H1 (cell line): ENCODE results near the gene SBNO1. TPM values are rescaled to one million over a fixed set of nuclear protein-coding genes. Genes with fewer than 3 reads are reported as not detected.

ENCODE experiments used
- CTCF ChIA-PET: fragments of 300-600 bp; sonication (Branson Sonifier 250); formaldehyde crosslinking; loops from one replicate; lab custom pipeline; 2021; ENCODE audit not compliant: partially characterized antibody; lab: Charles Lee
- POLR2A ChIA-PET: fragments of 300-600 bp; sonication (Branson Sonifier 250); formaldehyde crosslinking; loops from one replicate; lab custom pipeline; 2021; ENCODE audit warnings: inconsistent platforms; ENCODE audit not compliant: partially characterized antibody; lab: Charles Lee
- DNase-seq, 2 experiments: peaks; one replicate each; pipeline versions ENCODE4 v3.0.0 to v3.0.0-alpha.2; 2010 to 2022; ENCODE audit warnings: low spot score in 2 of 2, low read depth in 1 of 2, mixed read lengths in 1 of 2
- FAIRE-seq: peaks from 2 replicates; lab custom pipeline; 2011; peaks lifted over from hg19 to GRCh38; lab: Jason Lieb, UNC
- H2AFZ ChIP-seq: 2 replicates; pipeline ENCODE4 v1.8.1; 2012; ENCODE audit warnings: low read length, inconsistent platforms
- H2AK5ac ChIP-seq: 2 replicates; pipeline ENCODE4 v1.6.1; 2013; ENCODE audit warnings: low read depth, low read length
- H2BK120ac ChIP-seq: replicated peaks from 2 replicates; pipeline ENCODE3; 2013; ENCODE audit warnings: low read depth, low read length, inconsistent platforms
- H2BK12ac ChIP-seq: 2 replicates; pipeline ENCODE4 v1.6.1; 2013; ENCODE audit warnings: low read depth, low read length
- H2BK15ac ChIP-seq: 2 replicates; pipeline ENCODE4 v1.6.1; 2013; ENCODE audit warnings: low read length
- H2BK20ac ChIP-seq: 2 replicates; pipeline ENCODE4 v1.6.1; 2013; ENCODE audit warnings: low read length
- H2BK5ac ChIP-seq: 2 replicates; pipeline ENCODE4 v1.6.1; 2013; ENCODE audit warnings: low read depth, low read length
- H3K14ac ChIP-seq: 2 replicates; pipeline ENCODE4 v1.6.1; 2013; ENCODE audit warnings: inconsistent platforms; ENCODE audit not compliant: insufficient read length
- H3K18ac ChIP-seq: 2 replicates; pipeline ENCODE4 v1.6.1; 2013; ENCODE audit warnings: low read length; ENCODE audit errors: extremely low read depth
- H3K23ac ChIP-seq: 2 replicates; pipeline ENCODE4 v1.6.1; 2013; ENCODE audit warnings: inconsistent platforms; ENCODE audit not compliant: insufficient read length
- H3K23me2 ChIP-seq: 2 replicates; pipeline ENCODE4 v1.6.1; 2013; ENCODE audit warnings: low read depth, low read length
- H3K27ac ChIP-seq: 2 replicates; pipeline ENCODE4 v1.6.1; 2011; ENCODE audit warnings: low read depth, low read length, inconsistent platforms
- H3K27me3 ChIP-seq, 4 experiments: replicated peaks in 1 of 4; 1 replicate in 1 of 4; 2 replicates in 3 of 4; pipeline versions ENCODE4 v1.6.1 to v1.8.1; 2011 to 2013; ENCODE audit warnings: low read length in 3 of 4, mild to moderate bottlenecking in 3 of 4, inconsistent platforms in 2 of 4, mixed read lengths in 2 of 4, moderate library complexity in 1 of 4; ENCODE audit not compliant: control insufficient read depth in 3 of 4, insufficient read depth in 3 of 4; ENCODE audit errors: extremely low read depth in 1 of 4
- H3K36me3 ChIP-seq, 4 experiments: 2 replicates each; pipeline versions ENCODE4 v1.6.1 to v1.8.1; 2011 to 2013; ENCODE audit warnings: mild to moderate bottlenecking in 4 of 4, low read length in 3 of 4, moderate library complexity in 2 of 4, control low read depth in 1 of 4, inconsistent platforms in 1 of 4; ENCODE audit not compliant: insufficient read depth in 4 of 4, control insufficient read depth in 2 of 4
- H3K4ac ChIP-seq: replicated peaks from 2 replicates; pipeline ENCODE3; 2013; ENCODE audit warnings: low read length, low read depth, mixed read lengths, inconsistent platforms; ENCODE audit not compliant: insufficient read length
- H3K4me1 ChIP-seq, 4 experiments: replicated peaks in 1 of 4; 1 replicate in 1 of 4; 2 replicates in 3 of 4; pipeline versions ENCODE4 v1.6.1 to v1.8.1; 2011 to 2013; ENCODE audit warnings: low read length in 3 of 4, inconsistent platforms in 2 of 4, mixed read lengths in 1 of 4; ENCODE audit not compliant: insufficient read depth in 4 of 4, control insufficient read depth in 3 of 4
- H3K4me2 ChIP-seq, 2 experiments: 2 replicates each; pipeline versions ENCODE4 v1.6.1 to v1.8.1; 2011 to 2013; ENCODE audit warnings: low read depth in 2 of 2, low read length in 2 of 2, control low read depth in 1 of 2, inconsistent platforms in 1 of 2, mild to moderate bottlenecking in 1 of 2; ENCODE audit not compliant: insufficient read depth in 1 of 2
- H3K4me3 ChIP-seq, 4 experiments: fragments of 200-600, 300-600 bp in 1 of 4; sonication (generic), shearing (Covaris generic), sonication (Bioruptor Twin) in 1 of 4; 2 replicates each; pipeline versions ENCODE4 v1.5.1 to v1.8.1; 2011 to 2016; ENCODE audit warnings: low read length in 4 of 4, low read depth in 3 of 4, control low read depth in 2 of 4, inconsistent platforms in 2 of 4, mild to moderate bottlenecking in 2 of 4, mixed read lengths in 1 of 4, moderate library complexity in 1 of 4; ENCODE audit not compliant: insufficient read depth in 2 of 4; ENCODE audit errors: extremely low read depth in 1 of 4
- H3K56ac ChIP-seq: replicated peaks from 2 replicates; pipeline ENCODE3; 2013; ENCODE audit warnings: low read depth, mild to moderate bottlenecking, mixed read lengths, low read length, inconsistent platforms; ENCODE audit not compliant: insufficient read length
- H3K79me1 ChIP-seq: 2 replicates; pipeline ENCODE4 v1.6.1; 2013; ENCODE audit warnings: low read depth, low read length, control low read depth
- H3K79me2 ChIP-seq, 2 experiments: 2 replicates each; pipeline versions ENCODE4 v1.6.1 to v1.8.1; 2012 to 2013; ENCODE audit warnings: low read length in 2 of 2, mild to moderate bottlenecking in 2 of 2, inconsistent platforms in 1 of 2; ENCODE audit not compliant: insufficient read depth in 2 of 2, control insufficient read depth in 1 of 2
- H3K9ac ChIP-seq, 4 experiments: replicated peaks in 1 of 4; 1 replicate in 1 of 4; 2 replicates in 3 of 4; pipeline versions ENCODE4 v1.6.1 to v1.8.1; 2011 to 2013; ENCODE audit warnings: low read depth in 3 of 4, low read length in 3 of 4, control low read depth in 2 of 4, mild to moderate bottlenecking in 2 of 4, moderate library complexity in 2 of 4, inconsistent platforms in 1 of 4; ENCODE audit errors: extremely low read depth in 1 of 4
- H3K9me3 ChIP-seq, 2 experiments: 2 replicates each; pipeline versions ENCODE4 v1.6.1 to v1.8.1; 2012 to 2013; ENCODE audit warnings: mild to moderate bottlenecking in 2 of 2, moderate library complexity in 2 of 2, control low read depth in 1 of 2, inconsistent platforms in 1 of 2, low read depth in 1 of 2, low read length in 1 of 2, mixed read lengths in 1 of 2; ENCODE audit not compliant: insufficient read depth in 2 of 2
- H4K20me1 ChIP-seq, 2 experiments: replicated peaks in 1 of 2; 2 replicates each; pipeline versions ENCODE3 to v1.8.1; 2011 to 2013; ENCODE audit warnings: inconsistent platforms in 2 of 2, low read length in 2 of 2, mild to moderate bottlenecking in 1 of 2; ENCODE audit not compliant: insufficient read depth in 2 of 2, control insufficient read depth in 1 of 2
- H4K5ac ChIP-seq: 2 replicates; pipeline ENCODE4 v1.6.1; 2013; ENCODE audit warnings: low read length, low read depth, mixed read lengths, inconsistent platforms; ENCODE audit not compliant: insufficient read length
- H4K8ac ChIP-seq: 2 replicates; pipeline ENCODE4 v1.8.0; 2013; ENCODE audit warnings: mild to moderate bottlenecking, moderate library complexity, low read length, inconsistent platforms; ENCODE audit not compliant: insufficient read depth; ENCODE audit errors: extremely low read depth
- H4K91ac ChIP-seq: replicated peaks from 2 replicates; pipeline ENCODE3; 2013; ENCODE audit warnings: low read length, mixed read lengths, inconsistent platforms; ENCODE audit not compliant: insufficient read length
- ASH2L ChIP-seq: fragments of 200-600, 300-600 bp; sonication (generic); IDR thresholded peaks from one replicate; pipeline ENCODE4 v1.7.1; 2017; ENCODE audit warnings: low read length
- BCL11A ChIP-seq, 2 experiments: IDR thresholded peaks; one replicate each; pipeline ENCODE4 v1.6.1; 2011; ENCODE audit warnings: low read depth in 2 of 2, low read length in 2 of 2, mild to moderate bottlenecking in 2 of 2
- EP300 ChIP-seq, 2 experiments: IDR thresholded peaks; 1 replicate in 1 of 2; 2 replicates in 1 of 2; pipeline ENCODE4 v1.6.1; 2011 to 2012; ENCODE audit warnings: low read depth in 2 of 2, low read length in 2 of 2, mild to moderate bottlenecking in 2 of 2, borderline replicate concordance in 1 of 2, inconsistent platforms in 1 of 2, moderate library complexity in 1 of 2
- EZH2 ChIP-seq: fragments of 200-600 bp; sonication (generic); IDR thresholded peaks from 2 replicates; pipeline ENCODE4 v1.7.1; 2012; ENCODE audit warnings: low read depth, mild to moderate bottlenecking, moderate library complexity, low read length, inconsistent platforms; ENCODE audit not compliant: severe bottlenecking
- FOSL1 ChIP-seq: IDR thresholded peaks from 2 replicates; pipeline ENCODE4 v1.6.1; 2011; ENCODE audit warnings: mild to moderate bottlenecking, low read depth, low read length, moderate library complexity; ENCODE audit not compliant: insufficient read depth
- HDAC6 ChIP-seq: IDR thresholded peaks from one replicate; pipeline ENCODE4 v1.7.1; 2012; ENCODE audit warnings: low read depth, mild to moderate bottlenecking, inconsistent platforms, low read length, moderate library complexity
- JUND ChIP-seq: IDR thresholded peaks from 2 replicates; pipeline ENCODE4 v1.6.1; 2011; ENCODE audit warnings: mild to moderate bottlenecking, improper control_type of control experiment, low read length
- SIRT6 ChIP-seq: IDR thresholded peaks from one replicate; pipeline ENCODE4 v1.7.1; 2012; ENCODE audit warnings: low read length, inconsistent platforms
- SP1 ChIP-seq: IDR thresholded peaks from 2 replicates; pipeline ENCODE4 v1.6.1; 2011; ENCODE audit warnings: low read depth, low read length
- SP4 ChIP-seq: IDR thresholded peaks from 2 replicates; pipeline ENCODE4 v1.6.1; 2012; ENCODE audit warnings: low read length, inconsistent platforms
- SUZ12 ChIP-seq: fragments of 200-600 bp; sonication (generic); IDR thresholded peaks from 2 replicates; pipeline ENCODE4 v1.6.1; 2012; ENCODE audit warnings: mild to moderate bottlenecking, inconsistent platforms, low read length, moderate library complexity, mixed read lengths
- TBP ChIP-seq: IDR thresholded peaks from 2 replicates; pipeline ENCODE4 v1.6.1; 2011; ENCODE audit warnings: low read depth, low read length, improper control_type of control experiment
- TEAD4 ChIP-seq: IDR thresholded peaks from 2 replicates; pipeline ENCODE4 v1.6.1; 2012; ENCODE audit warnings: low read depth, low read length, inconsistent platforms, mixed read lengths
- WGBS, 2 experiments: shearing (Covaris generic) in 1 of 2; methylation state at CpG; one replicate each; pipeline versions ENCODE4 v1.1.6 to v1.1.7; 2013 to 2015; ENCODE audit warnings: low lambda C conversion rate in 2 of 2, mixed read lengths in 2 of 2, inconsistent platforms in 1 of 2, low coverage in 1 of 2, missing lambda C conversion rate in 1 of 2; ENCODE audit not compliant: insufficient replicate concordance in 2 of 2, insufficient coverage in 1 of 2, insufficient read length in 1 of 2; ENCODE audit errors: extremely low coverage in 1 of 2, missing lambda C conversion rate in 1 of 2; 5-methylcytosine and 5-hydroxymethylcytosine counted together
- polyA plus RNA-seq, 7 experiments: library from polyadenylated mRNA; depleted of rRNA in 3 of 7; stranded (reverse) in 5 of 7; unstranded in 2 of 7; fragments of >200 nt in 5 of 7; fragments of 200-250 nt in 2 of 7; gene quantifications; 1 replicate in 5 of 7; 2 replicates in 1 of 7; 4 replicates in 1 of 7; pipeline versions ENCODE4 v1.2.1 to v1.2.3, GENCODE V29; 2011 to 2013; ENCODE audit warnings: missing spikeins in 2 of 7, mixed read lengths in 2 of 7
- total RNA-seq: library from RNA; stranded (reverse); fragmentation: NEBNext Ultra II Directional; extraction: Animal tissue kit (Norgen Biotek cat#: 25700); gene quantifications from 2 replicates; pipeline ENCODE4 v1.2.1, GENCODE V29; 2021
- TF ChIP-seq, protein P1 (sequence below): IDR thresholded peaks from 2 replicates; pipeline ENCODE4 v1.6.1; 2011; ENCODE audit warnings: low read depth, mild to moderate bottlenecking, low read length; ENCODE audit not compliant: insufficient read depth

The SBNO1 gene
- total and polyA plus RNA-seq, 2 of the 8 experiments (the other 6 are each of a cell fraction or from before 2014, with no cell fraction given) = 6.7 to 57.7 TPM

DNA sequence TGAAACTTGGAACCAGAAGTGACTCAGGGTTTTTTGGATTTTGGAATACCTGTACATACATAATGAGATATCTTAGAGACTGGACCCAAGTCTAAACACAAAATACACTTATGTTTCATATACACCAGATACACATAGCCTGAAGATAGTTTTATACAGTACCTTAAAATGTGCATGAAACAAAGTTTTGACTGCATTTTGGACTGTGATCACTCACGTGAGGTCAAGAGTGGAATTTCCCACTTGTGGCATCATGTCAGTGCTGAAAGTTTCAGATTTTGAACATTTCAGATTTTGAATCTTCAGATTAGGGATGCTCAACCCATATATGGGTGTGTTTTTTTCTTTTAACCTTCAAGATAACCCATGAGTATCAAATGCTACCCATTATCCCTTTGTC lies 6.6 kb downstream of the SBNO1 start:
- no peak overlapping the region for H2BK120ac ChIP-seq
- no peaks in the 10 kb centered on the region for H3K9me3 ChIP-seq
- H2BK15ac ChIP-seq = no peak overlapping the region
- DNase-seq (no peak), FAIRE-seq (no peak)
- H2BK20ac ChIP-seq = no peak overlapping the region
- peaks cover 3% of the 10 kb centered on the region; the same call in 1 of the 2 replicates for H3K79me1 ChIP-seq
- no peak overlapping the region for H3K18ac ChIP-seq
- ChIA-PET CTCF (no interaction called here), POLR2A (no interaction called here)
- WGBS, 2 experiments = 90% methylated on average over 1 of the region's 1 CpG; no CpG with 5 or more reads in 1 of the 2 experiments
- no peak overlapping the region for H3K4me2 ChIP-seq
- no peak overlapping the region for H4K8ac ChIP-seq
- peaks cover 52 to 97% of the 10 kb centered on the region in 2 experiments for H3K79me2 ChIP-seq
- H3K23ac ChIP-seq = no peak overlapping the region
- H3K4me3 ChIP-seq = no peak overlapping the region
- H3K14ac ChIP-seq = no peak overlapping the region
- no peak overlapping the region for H2BK12ac ChIP-seq
- H3K56ac ChIP-seq = no peak overlapping the region
- TF ChIP-seq SP1 (no peak), EP300 (IDR thresholded peaks at IDR 0.05; ENCODE audit: borderline replicate concordance in 1 of 2, low read depth in 2 of 2, low read length in 2 of 2) (no peak), SIRT6 (no peak), HDAC6 (no peak), SUZ12 (no peak), JUND (no peak), TEAD4 (no peak), ASH2L (no peak), TBP (no peak), FOSL1 (no peak), BCL11A (IDR thresholded peaks at IDR 0.05; ENCODE audit: low read depth in 2 of 2, low read length in 2 of 2) (no peak), EZH2 (no peak), SP4 (no peak)
- TF ChIP-seq, protein P1, sequence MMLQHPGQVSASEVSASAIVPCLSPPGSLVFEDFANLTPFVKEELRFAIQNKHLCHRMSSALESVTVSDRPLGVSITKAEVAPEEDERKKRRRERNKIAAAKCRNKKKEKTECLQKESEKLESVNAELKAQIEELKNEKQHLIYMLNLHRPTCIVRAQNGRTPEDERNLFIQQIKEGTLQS = no peak
- H3K4me1 ChIP-seq = no peaks in the 10 kb centered on the region; a peak in 1 of 7 replicates
- no peaks in the 10 kb centered on the region for H3K23me2 ChIP-seq
- H3K4ac ChIP-seq = no peak overlapping the region
- no peak overlapping the region for H4K5ac ChIP-seq
- peaks cover 9 to 10% of the 10 kb centered on the region in 2 experiments for H4K20me1 ChIP-seq
- H2BK5ac ChIP-seq = no peak overlapping the region
- H2AFZ ChIP-seq = no peak overlapping the region
- H3K9ac ChIP-seq = no peak overlapping the region
- no peaks in the 10 kb centered on the region; a peak in 1 of 8 replicates for H3K36me3 ChIP-seq
- H2AK5ac ChIP-seq = no peak overlapping the region
- no peak overlapping the region for H3K27ac ChIP-seq
- H3K27me3 ChIP-seq = no peaks in the 10 kb centered on the region
- no peak overlapping the region for H4K91ac ChIP-seq
